ENCODE measurements around the gene CCDC88B. TPM values are rescaled to one million over a fixed set of nuclear protein-coding genes. Genes with fewer than 3 reads are reported as not detected.

The CCDC88B gene
- total and polyA plus RNA-seq, 2 of the 8 experiments (the other 6 are each of a cell fraction or from before 2014, with no cell fraction given) = 5.9 to 12.5 TPM

DNA sequence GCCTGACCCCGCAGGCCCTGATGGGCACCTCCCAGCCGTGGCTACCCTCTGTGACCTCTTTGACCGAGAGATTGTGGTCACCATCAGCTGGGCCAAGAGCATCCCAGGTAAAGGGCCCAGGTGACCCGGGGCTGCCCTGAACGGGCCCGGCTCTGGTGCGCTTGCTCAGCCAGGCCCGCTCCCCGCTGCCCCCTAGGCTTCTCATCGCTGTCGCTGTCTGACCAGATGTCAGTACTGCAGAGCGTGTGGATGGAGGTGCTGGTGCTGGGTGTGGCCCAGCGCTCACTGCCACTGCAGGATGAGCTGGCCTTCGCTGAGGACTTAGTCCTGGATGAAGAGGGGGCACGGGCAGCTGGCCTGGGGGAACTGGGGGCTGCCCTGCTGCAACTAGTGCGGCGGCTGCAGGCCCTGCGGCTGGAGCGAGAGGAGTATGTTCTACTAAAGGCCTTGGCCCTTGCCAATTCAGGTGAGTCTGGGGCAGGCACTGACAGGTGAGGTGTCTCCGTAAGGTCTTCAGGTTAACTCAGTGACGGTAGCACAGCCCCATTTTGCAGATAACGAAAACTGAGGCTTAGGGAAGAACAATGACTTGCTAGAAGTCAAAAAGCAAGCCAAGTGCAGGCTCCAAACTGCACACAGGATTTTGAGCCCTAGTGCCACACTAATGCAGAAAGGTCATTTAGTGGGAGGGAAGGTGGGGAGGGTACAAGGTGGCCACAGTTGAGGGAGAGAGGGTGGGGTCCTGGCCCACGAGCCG lies 25.0 kb upstream of the CCDC88B start:
- H4K5ac ChIP-seq (ENCODE audit: insufficient read length, low read depth, low read length) = no peak overlapping the region
- H2BK20ac ChIP-seq (ENCODE audit: low read length) = no peak overlapping the region
- peaks cover 0 to 3% of the 10 kb centered on the region in 2 experiments for H4K20me1 ChIP-seq (replicated peaks in 1 of 2; ENCODE audit: control insufficient read depth in 1 of 2, insufficient read depth in 2 of 2, low read length in 2 of 2)
- H4K8ac ChIP-seq (ENCODE audit: extremely low read depth, insufficient read depth, low read length) = 0 out of 2 replicates have a peak overlapping the region, but pooled peaks have one; percentile 8
- POLR2A ChIA-PET (ENCODE audit: partially characterized antibody) = interaction anchor here (0.7 to 6.6 kb wide), 7 partner anchors 7 to 68 kb away, joined by 3 to 61 read pairs (median 3); partner anchors contain the start of gene ESRRA
- no peak overlapping the region for H3K9ac ChIP-seq (replicated peaks in 1 of 4; ENCODE audit: extremely low read depth in 1 of 4, low read depth in 3 of 4, low read length in 3 of 4)
- no peak overlapping the region for H3K27ac ChIP-seq (ENCODE audit: low read depth, low read length)
- CTCF ChIA-PET (ENCODE audit: partially characterized antibody) = interaction anchor here (0.5 to 20.8 kb wide), 7 partner anchors 11 to 1132 kb away, joined by 3 to 614 read pairs (median 3); partner anchors contain the start of genes CATSPERZ and CCDC88B
- 95% methylated on average over 23 of the region's 24 CpGs; no CpG with 5 or more reads in 1 of the 2 experiments for WGBS, 2 experiments (ENCODE audit: extremely low coverage in 1 of 2, insufficient coverage in 1 of 2, insufficient read length in 1 of 2, insufficient replicate concordance in 2 of 2, low coverage in 1 of 2, low lambda C conversion rate in 2 of 2, missing lambda C conversion rate in 1 of 2)
- no peak overlapping the region for H3K14ac ChIP-seq (ENCODE audit: insufficient read length)
- no peak overlapping the region for H3K56ac ChIP-seq (replicated peaks; ENCODE audit: insufficient read length, low read depth, low read length)
- TF ChIP-seq HDAC6 (IDR thresholded peaks at IDR 0.05; ENCODE audit: low read depth, low read length) (no peak), SUZ12 (IDR thresholded peaks at IDR 0.05; ENCODE audit: low read length) (no peak), NRF1 (IDR thresholded peaks at IDR 0.05; ENCODE audit: low read depth, low read length) (no peak), CHD1 (IDR thresholded peaks at IDR 0.05; ENCODE audit: low read depth, low read length) (no peak)
- TF ChIP-seq, protein P1, sequence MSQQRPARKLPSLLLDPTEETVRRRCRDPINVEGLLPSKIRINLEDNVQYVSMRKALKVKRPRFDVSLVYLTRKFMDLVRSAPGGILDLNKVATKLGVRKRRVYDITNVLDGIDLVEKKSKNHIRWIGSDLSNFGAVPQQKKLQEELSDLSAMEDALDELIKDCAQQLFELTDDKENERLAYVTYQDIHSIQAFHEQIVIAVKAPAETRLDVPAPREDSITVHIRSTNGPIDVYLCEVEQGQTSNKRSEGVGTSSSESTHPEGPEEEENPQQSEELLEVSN (IDR thresholded peaks at IDR 0.05) = no peak
- TF ChIP-seq, protein P2, sequence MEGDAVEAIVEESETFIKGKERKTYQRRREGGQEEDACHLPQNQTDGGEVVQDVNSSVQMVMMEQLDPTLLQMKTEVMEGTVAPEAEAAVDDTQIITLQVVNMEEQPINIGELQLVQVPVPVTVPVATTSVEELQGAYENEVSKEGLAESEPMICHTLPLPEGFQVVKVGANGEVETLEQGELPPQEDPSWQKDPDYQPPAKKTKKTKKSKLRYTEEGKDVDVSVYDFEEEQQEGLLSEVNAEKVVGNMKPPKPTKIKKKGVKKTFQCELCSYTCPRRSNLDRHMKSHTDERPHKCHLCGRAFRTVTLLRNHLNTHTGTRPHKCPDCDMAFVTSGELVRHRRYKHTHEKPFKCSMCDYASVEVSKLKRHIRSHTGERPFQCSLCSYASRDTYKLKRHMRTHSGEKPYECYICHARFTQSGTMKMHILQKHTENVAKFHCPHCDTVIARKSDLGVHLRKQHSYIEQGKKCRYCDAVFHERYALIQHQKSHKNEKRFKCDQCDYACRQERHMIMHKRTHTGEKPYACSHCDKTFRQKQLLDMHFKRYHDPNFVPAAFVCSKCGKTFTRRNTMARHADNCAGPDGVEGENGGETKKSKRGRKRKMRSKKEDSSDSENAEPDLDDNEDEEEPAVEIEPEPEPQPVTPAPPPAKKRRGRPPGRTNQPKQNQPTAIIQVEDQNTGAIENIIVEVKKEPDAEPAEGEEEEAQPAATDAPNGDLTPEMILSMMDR (IDR thresholded peaks at IDR 0.05; ENCODE audit: control extremely low read depth in 1 of 3, insufficient read depth in 1 of 3, low read depth in 1 of 3, low read length in 3 of 3) = peak in 1 of 3 experiments; percentile 27; a peak in 1 of 4 replicates
- H3K79me2 ChIP-seq (ENCODE audit: control insufficient read depth in 1 of 2, insufficient read depth in 2 of 2, low read length in 2 of 2) = peaks cover 0 to 22% of the 10 kb centered on the region in 2 experiments; a peak in 2 of 4 replicates
- H2BK15ac ChIP-seq (ENCODE audit: low read length) = no peak overlapping the region
- no peaks in the 10 kb centered on the region for H3K9me3 ChIP-seq (ENCODE audit: insufficient read depth in 2 of 2, low read depth in 1 of 2, low read length in 1 of 2)
- H2AK5ac ChIP-seq (ENCODE audit: low read depth, low read length) = no peak overlapping the region
- no peak overlapping the region for H2AFZ ChIP-seq (ENCODE audit: low read length)
- H3K18ac ChIP-seq (ENCODE audit: extremely low read depth, low read length) = no peak overlapping the region
- no peak overlapping the region for H3K4ac ChIP-seq (replicated peaks; ENCODE audit: insufficient read length, low read depth, low read length)
- H3K36me3 ChIP-seq (ENCODE audit: control insufficient read depth in 2 of 4, insufficient read depth in 4 of 4, low read length in 3 of 4) = peaks cover 0 to 16% (median 10%) of the 10 kb centered on the region in 4 experiments; a peak in 7 of 8 replicates
- H2BK120ac ChIP-seq (replicated peaks; ENCODE audit: low read depth, low read length) = no peak overlapping the region
- H3K23ac ChIP-seq (ENCODE audit: insufficient read length) = no peak overlapping the region
- H3K23me2 ChIP-seq (ENCODE audit: low read depth, low read length) = peaks cover 5% of the 10 kb centered on the region; the same call in 1 of the 2 replicates
- H3K79me1 ChIP-seq (ENCODE audit: low read depth, low read length) = peaks cover 9% of the 10 kb centered on the region; the same call in 1 of the 2 replicates
- FAIRE-seq = no peak
- H3K27me3 ChIP-seq (replicated peaks in 1 of 4; ENCODE audit: control insufficient read depth in 3 of 4, extremely low read depth in 1 of 4, insufficient read depth in 3 of 4, low read length in 3 of 4) = no peaks in the 10 kb centered on the region
- DNase-seq (ENCODE audit: low read depth in 1 of 2, low spot score in 2 of 2) = no peak
- no peak overlapping the region for H2BK12ac ChIP-seq (ENCODE audit: low read depth, low read length)
- no peak overlapping the region for H3K4me2 ChIP-seq (ENCODE audit: insufficient read depth in 1 of 2, low read depth in 2 of 2, low read length in 2 of 2)
- no peak overlapping the region for H3K4me3 ChIP-seq (ENCODE audit: extremely low read depth in 1 of 4, insufficient read depth in 2 of 4, low read depth in 3 of 4, low read length in 4 of 4)
- no peak overlapping the region for H2BK5ac ChIP-seq (ENCODE audit: low read depth, low read length)
- H3K4me1 ChIP-seq (replicated peaks in 1 of 4; ENCODE audit: control insufficient read depth in 3 of 4, insufficient read depth in 4 of 4, low read length in 3 of 4) = peaks cover 0 to 5% (median 3%) of the 10 kb centered on the region in 4 experiments; a peak in 5 of 7 replicates
- H4K91ac ChIP-seq (replicated peaks; ENCODE audit: insufficient read length, low read length) = no peak overlapping the region

Measured in H1 (cell line).